Osteocyte (in vitro differentiated cells): ENCODE data around the gene LBHD1. TPM values are rescaled to one million over a fixed set of nuclear protein-coding genes. Genes with fewer than 3 reads are reported as not detected.

ENCODE experiments used
- DNase-seq: peaks from one replicate; pipeline ENCODE4 v3.0.0; 2021; ENCODE audit warnings: mixed read lengths; ENCODE audit not compliant: unreplicated experiment; ENCODE audit errors: extremely low spot score
- H3K27ac Mint-ChIP-seq: one replicate; pipeline ENCODE4 v1.8.0; 2021; ENCODE audit warnings: mild to moderate bottlenecking, mixed read lengths; ENCODE audit not compliant: unreplicated experiment
- H3K27me3 Mint-ChIP-seq: one replicate; pipeline ENCODE4 v1.8.0; 2021; ENCODE audit warnings: mixed read lengths; ENCODE audit not compliant: unreplicated experiment
- H3K36me3 Mint-ChIP-seq: one replicate; pipeline ENCODE4 v1.8.0; 2021; ENCODE audit warnings: mixed read lengths; ENCODE audit not compliant: unreplicated experiment
- H3K4me1 Mint-ChIP-seq: one replicate; pipeline ENCODE4 v1.8.0; 2021; ENCODE audit warnings: mixed read lengths; ENCODE audit not compliant: unreplicated experiment
- H3K4me3 Mint-ChIP-seq: one replicate; pipeline ENCODE4 v1.8.0; 2021; ENCODE audit warnings: mild to moderate bottlenecking, moderate library complexity, mixed read lengths; ENCODE audit not compliant: unreplicated experiment
- H3K9me3 Mint-ChIP-seq: one replicate; pipeline ENCODE4 v1.8.0; 2021; ENCODE audit warnings: mixed read lengths; ENCODE audit not compliant: unreplicated experiment
- total RNA-seq: library from RNA; stranded (reverse); gene quantifications from 2 replicates; pipeline ENCODE4 v1.2.1, GENCODE V29; 2021
- TF ChIP-seq, protein P1 (sequence below): fragments of 200-600 bp; sonication (generic); IDR thresholded peaks from 2 replicates; pipeline ENCODE4 v1.5.0; 2021; ENCODE audit warnings: antibody characterized with exemption, mild to moderate bottlenecking, moderate library complexity

The LBHD1 gene
- total RNA-seq, 1 donor from 2014 or later, result 7.3 TPM

DNA sequence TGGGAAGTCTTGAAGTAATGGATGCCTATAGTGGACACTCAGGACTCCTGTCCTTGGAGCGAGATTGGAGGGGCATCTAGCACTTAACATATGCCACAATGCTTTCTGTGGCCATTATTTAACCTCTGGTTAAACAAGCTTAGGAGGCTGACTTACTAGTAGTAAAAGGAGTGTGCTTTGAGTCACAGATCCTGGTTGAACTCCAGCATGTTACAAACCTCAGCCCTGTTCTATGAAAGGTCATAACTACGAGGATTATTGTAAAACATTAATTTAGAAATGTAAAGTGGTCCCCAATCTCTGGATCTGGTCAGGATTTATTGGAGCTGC lies 1.1 kb upstream of the LBHD1 start:
- Mint-ChIP-seq H3K9me3 (no peaks in the 10 kb centered on the region), H3K27ac (peak overlapping the region; percentile 94), H3K27me3 (no peaks in the 10 kb centered on the region), H3K36me3 (peaks cover 24% of the 10 kb centered on the region), H3K4me1 (peaks cover 50% of the 10 kb centered on the region), H3K4me3 (peak overlapping the region; percentile 95)
- no peak for DNase-seq
- TF ChIP-seq, protein P1, sequence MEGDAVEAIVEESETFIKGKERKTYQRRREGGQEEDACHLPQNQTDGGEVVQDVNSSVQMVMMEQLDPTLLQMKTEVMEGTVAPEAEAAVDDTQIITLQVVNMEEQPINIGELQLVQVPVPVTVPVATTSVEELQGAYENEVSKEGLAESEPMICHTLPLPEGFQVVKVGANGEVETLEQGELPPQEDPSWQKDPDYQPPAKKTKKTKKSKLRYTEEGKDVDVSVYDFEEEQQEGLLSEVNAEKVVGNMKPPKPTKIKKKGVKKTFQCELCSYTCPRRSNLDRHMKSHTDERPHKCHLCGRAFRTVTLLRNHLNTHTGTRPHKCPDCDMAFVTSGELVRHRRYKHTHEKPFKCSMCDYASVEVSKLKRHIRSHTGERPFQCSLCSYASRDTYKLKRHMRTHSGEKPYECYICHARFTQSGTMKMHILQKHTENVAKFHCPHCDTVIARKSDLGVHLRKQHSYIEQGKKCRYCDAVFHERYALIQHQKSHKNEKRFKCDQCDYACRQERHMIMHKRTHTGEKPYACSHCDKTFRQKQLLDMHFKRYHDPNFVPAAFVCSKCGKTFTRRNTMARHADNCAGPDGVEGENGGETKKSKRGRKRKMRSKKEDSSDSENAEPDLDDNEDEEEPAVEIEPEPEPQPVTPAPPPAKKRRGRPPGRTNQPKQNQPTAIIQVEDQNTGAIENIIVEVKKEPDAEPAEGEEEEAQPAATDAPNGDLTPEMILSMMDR, result no peak

DNA sequence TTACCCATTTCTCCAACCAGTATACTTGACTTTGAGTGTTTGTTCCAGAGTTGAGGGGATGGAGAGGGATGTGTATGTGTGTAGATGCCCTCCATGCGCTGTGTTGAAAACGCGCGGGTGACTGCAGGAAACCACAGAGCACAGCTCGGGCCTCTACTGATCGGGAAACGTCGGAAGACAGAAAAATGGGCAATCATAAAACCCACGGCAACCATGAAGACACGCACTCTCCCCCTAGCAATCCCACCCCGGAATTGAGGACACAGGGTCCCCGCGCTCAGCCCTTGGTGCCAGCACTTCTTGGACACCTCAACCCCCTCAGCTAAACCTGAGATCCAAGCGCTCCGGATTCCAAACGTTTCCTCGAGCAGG lies 845 bp downstream of the LBHD1 start:
- peaks cover 47% of the 10 kb centered on the region for H3K4me1 Mint-ChIP-seq
- peaks cover 11% of the 10 kb centered on the region for H3K36me3 Mint-ChIP-seq
- no peak for DNase-seq
- no peaks in the 10 kb centered on the region for H3K27me3 Mint-ChIP-seq
- peak overlapping the region; percentile 95 for H3K4me3 Mint-ChIP-seq
- TF ChIP-seq, protein P1, result no peak
- H3K9me3 Mint-ChIP-seq, result no peaks in the 10 kb centered on the region
- H3K27ac Mint-ChIP-seq, result peak overlapping the region; percentile 94

DNA sequence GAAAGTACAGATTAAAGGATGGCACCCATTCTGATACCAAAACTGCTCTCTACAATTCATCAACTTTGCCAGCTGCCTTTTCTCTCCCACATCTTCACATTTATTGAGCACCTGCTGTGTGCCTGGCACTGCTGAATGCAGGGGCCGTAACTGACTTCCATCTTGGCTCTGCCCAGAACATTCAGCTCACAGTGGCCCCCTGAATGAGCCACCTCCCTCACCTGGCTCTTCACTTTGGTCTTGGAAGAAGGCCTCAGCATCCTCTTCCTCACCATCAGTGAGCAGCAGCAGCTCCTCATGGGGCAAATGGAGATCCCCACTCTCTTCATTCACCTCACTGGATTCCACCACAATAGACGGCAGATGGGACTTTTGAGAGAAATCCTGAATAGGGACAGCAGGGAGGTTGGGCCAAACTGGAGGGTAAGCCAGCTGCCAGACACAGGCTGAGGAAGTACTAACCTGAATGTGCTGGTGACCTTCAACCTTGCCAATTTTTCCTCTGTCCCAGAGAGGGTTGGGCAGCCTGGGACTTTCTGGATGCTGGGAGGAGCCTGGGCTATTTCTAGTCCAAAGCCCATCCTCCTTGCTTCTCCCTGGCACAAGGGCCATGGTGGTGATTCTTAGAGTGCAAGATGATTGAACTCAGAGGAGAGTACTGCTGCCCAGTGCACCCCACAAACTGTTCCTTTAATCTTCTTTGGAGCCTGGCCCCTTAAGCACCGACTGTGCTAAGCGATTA lies 2.5 kb downstream of the LBHD1 start:
- H3K36me3 Mint-ChIP-seq, result peaks cover 4% of the 10 kb centered on the region
- H3K4me3 Mint-ChIP-seq, result peak overlapping the region; percentile 95
- no peak for DNase-seq
- H3K9me3 Mint-ChIP-seq, result no peaks in the 10 kb centered on the region
- TF ChIP-seq, protein P1, result no peak
- H3K4me1 Mint-ChIP-seq, result peaks cover 52% of the 10 kb centered on the region
- peak overlapping the region; percentile 94 for H3K27ac Mint-ChIP-seq
- no peaks in the 10 kb centered on the region for H3K27me3 Mint-ChIP-seq

DNA sequence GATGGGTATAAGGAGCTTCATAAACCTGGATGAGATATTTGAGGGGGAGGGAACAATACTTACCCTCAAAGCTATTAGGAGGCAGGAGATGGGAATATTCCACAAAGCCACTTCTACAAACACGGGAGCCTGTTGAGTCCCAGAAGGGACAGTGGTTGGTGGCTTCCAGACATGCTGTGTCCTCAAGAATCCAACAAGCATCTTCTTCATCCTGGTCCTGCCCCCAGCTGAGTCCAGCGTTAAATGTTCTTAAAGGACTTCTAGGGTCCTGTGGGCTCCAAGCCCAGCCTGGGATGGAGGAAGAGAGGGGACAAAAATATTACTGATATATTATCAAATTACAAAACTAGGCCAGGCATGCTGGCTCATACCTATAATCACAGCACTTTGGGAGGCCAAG lies 4.6 kb downstream of the LBHD1 start:
- H3K36me3 Mint-ChIP-seq, result peaks cover 11% of the 10 kb centered on the region
- H3K9me3 Mint-ChIP-seq, result no peaks in the 10 kb centered on the region
- TF ChIP-seq, protein P1, result no peak
- H3K4me3 Mint-ChIP-seq, result peak overlapping the region; percentile 91
- H3K27me3 Mint-ChIP-seq, result no peaks in the 10 kb centered on the region
- peaks cover 46% of the 10 kb centered on the region for H3K4me1 Mint-ChIP-seq
- peak overlapping the region; percentile 96 for H3K27ac Mint-ChIP-seq
- no peak for DNase-seq

DNA sequence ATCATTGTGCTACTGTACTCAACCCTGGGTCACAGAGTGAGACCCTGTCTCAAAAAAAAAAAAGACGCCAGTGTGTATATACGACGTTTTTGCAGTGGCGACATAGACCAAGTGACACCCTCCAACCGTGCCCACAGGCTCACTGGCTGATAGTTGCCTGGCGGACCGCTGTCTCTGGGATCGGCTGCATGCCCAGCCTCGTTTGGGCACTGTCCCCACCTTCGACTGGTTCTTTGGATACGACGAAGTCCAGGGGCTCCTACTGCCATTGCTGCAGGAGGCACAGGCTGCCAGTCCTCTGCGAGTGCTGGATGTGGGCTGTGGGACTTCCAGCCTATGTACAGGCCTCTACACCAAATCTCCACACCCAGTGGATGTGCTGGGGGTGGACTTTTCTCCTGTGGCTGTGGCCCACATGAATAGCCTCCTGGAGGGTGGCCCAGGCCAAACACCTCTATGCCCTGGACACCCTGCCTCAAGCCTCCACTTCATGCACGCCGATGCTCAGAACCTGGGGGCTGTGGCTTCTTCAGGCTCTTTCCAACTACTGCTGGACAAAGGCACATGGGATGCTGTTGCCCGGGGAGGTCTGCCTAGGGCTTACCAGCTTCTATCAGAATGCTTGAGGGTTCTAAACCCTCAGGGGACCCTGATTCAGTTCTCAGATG lies 5.7 kb downstream of the LBHD1 start:
- peaks cover 39% of the 10 kb centered on the region for H3K4me1 Mint-ChIP-seq
- peak overlapping the region; percentile 91 for H3K4me3 Mint-ChIP-seq
- peak overlapping the region; percentile 96 for H3K27ac Mint-ChIP-seq
- TF ChIP-seq, protein P1, result no peak
- peaks cover 10% of the 10 kb centered on the region for H3K36me3 Mint-ChIP-seq
- no peak for DNase-seq
- H3K9me3 Mint-ChIP-seq, result no peaks in the 10 kb centered on the region
- no peaks in the 10 kb centered on the region for H3K27me3 Mint-ChIP-seq
